GM18505 (cell line): ENCODE results near the gene CDHR5.

Source experiments
- ATAC-seq: cut with Tn5 transposase; IDR thresholded peaks from one replicate; pipeline ENCODE4 v1.9.1; 2021; ENCODE audit not compliant: unreplicated experiment
- POLR2A ChIP-seq: IDR thresholded peaks from 4 replicates; pipeline ENCODE4 v1.6.1; 2011; ENCODE audit warnings: borderline replicate concordance; ENCODE audit not compliant: insufficient read depth, insufficient read length; ENCODE audit errors: extremely low read depth

The CDHR5 gene

DNA sequence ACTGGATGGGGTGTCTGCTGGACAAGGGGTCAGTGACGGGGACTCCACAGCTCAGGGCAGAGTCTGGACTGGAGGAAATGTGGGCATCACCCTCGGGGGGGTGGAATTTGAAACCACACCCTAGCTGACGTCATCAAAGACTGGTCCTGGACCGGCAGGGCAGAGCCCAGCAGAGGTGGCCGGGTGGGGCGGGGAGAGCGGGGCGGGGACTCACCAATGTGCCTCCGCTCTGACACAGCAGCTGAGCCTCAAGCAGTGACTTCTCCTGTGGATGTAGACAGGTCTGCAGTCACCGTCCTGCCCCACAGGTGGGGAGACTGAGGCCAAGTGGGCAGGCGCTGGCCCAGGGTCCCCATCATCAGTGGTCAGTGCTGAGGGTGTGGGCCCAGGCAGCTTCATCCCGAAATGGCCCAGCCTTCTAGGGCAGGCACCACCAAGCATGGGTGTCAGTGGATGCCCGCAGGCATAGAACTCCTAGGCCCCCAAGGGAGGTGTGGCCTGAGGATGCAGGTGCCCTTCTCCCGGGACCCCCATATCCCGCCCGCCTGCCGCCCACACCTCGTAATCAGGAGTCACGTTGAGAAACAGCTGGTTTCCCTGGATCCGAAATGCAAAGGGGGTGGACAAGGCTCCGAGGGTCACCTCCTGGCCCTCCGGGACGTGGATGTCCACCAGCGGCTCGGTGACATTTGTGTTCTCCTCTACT is 603 bp downstream of the CDHR5 start:
- TF ChIP-seq POLR2A, result no peak
- ATAC-seq, result no peak

DNA sequence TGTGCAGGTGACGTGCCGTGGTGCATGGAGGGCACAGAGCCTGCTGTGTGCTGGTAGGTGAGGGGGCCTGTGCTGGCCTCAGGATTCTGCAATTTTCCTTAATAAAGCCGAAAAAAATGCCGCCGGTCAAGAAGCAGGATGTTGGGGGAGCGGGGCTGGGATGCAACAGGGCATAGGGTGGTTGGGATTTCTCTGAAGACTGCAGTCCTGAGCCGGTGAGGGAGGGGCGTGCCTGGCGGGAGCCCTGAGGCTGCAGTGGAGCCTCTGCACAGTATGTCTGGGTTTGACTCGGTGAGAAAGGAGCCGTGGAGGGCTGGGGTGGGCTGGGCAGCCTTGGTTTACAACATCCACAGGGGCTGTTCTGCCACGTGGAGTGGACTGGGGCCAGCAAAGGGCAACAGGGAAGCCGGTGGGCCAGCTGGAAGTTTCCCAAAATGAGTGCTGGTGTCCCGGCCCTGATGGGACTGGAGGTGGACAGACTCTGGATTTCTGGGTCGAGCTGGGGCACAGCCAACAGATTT is 1.3 kb downstream of the CDHR5 start:
- no peak for TF ChIP-seq POLR2A
- ATAC-seq, result no peak

DNA sequence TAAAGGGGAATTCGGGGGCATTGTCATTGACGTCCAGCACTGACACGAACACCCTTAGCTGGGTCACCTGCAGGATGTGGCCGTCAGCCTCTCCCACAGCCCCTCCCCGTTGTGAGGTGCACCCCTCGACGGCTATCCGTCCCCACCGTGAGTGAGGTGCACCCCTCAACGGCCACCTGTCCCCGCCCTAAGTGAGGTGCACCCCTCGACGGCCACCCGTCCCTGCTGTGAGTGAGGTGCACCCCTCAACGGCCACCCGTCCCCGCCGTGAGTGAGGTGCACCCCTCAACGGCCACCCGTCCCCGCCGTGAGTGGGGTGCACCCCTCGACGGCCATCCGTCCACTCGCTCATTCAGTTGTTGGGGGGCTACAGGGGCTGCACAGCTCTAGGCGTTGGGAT is 2.9 kb downstream of the CDHR5 start:
- ATAC-seq, result no peak
- TF ChIP-seq POLR2A, result no peak

DNA sequence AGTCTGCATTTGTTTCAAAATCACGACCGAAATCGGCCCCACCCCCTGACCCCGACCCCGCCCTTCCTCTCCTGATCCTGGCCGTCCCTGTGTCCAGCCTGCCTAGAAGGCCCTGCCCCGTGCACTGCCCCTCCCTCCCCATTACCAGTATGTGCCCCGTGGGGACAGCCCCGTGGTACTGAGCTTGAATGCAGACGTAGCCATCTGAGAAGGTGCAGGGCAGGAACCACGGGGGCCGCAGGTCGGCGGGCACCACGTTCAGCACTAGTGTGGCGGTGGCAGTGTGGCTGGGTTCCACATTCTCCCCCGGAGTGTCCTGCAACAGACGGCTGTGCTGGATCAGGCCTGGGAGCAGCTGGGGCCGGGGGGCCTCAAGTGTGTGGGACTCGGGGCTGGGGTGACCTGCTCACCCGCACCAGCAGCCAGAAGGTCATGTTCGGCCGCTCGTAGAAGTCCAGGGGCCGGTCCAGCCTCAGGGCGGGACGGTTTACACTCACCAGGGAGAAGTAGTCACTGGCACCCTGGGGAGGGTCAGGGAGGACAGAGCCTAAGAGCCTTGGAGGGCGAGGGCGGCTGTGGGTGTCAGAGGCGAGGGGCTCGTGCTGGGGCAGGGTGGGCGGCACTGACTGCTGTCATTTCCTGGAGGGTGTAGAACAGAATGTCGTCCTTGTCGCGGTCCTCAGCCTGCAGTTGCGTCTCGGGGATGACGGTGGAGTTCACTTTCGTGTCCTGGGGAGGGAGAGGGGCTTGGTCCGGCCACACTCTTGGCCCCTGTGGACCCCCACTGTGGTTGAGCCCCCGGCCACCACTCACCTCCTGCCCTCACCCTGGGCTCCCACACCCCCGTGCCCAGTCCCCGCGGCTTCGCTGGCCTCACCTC is 3.6 kb downstream of the CDHR5 start:
- ATAC-seq, result no peak
- no peak for TF ChIP-seq POLR2A

DNA sequence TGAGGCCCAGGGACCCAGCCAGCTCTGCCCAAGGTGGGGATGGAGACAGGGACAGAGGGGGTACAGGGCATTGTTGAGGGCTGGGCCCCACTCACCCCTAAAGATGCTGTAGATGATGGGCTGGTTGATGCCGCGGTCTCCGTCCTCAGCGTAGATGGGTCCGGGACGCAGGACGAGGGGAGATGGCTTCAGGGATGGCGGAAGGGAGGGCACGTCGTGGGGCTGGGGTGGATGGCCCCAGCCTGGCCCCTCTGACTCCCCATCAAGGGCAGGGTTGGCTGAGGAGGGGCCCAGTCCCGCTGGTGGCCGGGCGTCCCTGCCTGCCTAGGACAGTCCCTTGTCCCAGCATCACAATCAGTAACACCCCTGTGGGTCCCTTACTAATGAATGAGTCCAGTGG is 4.6 kb downstream of the CDHR5 start:
- no peak for TF ChIP-seq POLR2A

DNA sequence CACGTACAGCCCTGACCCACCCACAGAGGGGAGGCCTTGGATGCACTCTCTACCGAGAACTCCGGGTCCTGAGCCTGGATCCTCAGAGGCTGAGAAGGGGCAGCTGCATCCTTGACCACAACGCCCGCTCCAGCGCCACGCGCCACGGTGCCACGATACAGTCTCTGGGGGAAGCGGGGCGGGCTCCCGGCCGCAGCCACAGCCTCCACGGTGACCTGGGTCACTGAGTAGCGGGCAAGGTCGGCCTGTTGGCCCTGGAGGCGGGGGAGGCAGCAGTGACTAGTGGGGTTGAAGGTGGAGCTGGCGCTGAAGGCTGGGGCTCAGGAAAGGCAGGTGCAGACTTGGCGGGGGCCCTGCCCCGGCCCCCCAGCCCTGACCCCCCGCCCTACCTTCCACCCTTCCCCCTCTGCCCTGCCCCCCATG is 5.1 kb downstream of the CDHR5 start:
- no peak for ATAC-seq
- no peak for TF ChIP-seq POLR2A

More for the DNA sequence above, 4.6 kb downstream of the CDHR5 start:
- ATAC-seq, result no peak

DNA sequence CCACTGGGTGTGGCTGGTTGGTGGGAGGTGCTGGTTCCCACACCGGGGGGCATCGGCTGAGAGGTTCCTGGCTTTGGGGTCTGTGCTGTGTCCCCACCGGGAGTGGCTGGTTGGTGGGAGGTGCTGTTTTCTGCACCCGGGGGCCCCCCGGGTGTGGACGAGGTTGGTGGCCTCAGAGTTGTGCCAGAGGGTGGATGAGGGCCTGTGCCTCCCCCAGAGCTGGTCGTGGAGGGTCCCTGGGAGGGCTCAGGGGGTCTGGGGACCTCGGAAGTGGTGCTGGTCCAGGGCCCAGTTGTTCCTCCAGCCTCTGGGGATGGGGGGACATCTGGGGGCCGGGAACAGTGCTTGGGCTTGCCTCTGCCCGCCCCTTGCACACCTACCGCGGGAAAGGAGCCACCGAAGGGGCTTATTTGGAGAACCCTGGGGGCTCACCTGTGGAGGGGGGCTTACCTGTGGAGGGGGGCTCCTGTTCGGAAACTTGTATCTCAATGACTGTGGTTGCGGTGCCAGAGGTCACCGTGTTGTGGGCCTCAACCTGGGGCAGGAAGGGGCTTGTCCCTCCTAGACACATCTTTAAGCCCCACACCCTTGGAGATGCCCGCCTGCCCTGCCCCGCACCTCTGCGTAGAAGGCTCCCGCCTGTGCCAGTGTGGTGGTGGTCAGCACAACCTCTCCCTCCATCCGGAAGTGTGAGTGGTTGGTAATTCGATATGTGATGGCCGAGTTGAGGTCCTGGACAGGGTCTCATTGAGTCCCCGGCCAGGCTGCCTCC is 5.7 kb downstream of the CDHR5 start:
- no peak for TF ChIP-seq POLR2A
- no peak for ATAC-seq

DNA sequence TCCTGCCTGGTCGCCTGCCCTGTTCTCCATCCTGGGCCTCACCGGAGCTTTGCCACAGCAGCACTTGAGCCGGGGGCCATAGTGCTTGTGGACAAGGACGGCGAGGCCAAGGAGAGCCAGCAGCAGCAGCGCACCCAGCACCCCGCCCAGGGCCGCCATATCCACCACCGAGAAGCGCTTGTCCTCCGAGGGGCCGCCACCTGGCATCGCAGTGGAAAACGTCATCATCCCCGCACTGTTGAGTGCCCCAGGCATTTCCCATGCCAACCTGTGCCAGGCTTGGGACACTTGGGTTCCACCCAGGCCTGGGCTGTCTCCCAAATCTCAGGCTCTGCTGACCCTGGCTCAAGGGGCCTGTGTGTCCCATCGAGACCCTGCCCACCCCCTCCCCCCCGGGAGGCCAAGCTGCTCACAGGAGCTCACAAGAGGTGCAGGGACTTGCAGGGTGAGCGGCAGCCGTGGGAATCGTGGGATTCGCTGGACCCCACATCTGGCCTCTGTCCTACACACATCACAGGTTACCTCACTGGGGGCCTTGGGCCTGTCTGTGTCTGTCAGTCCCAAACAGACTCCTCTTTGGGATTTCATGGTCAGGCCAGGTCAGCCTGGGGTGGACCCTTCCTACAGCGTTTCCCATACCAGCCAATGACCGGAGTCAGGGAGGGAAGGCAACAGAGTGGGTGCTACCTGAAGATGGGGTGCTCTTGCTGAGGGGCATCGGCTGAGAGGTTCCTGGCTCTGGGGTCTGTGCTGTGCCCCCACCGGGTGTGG is 6.7 kb downstream of the CDHR5 start:
- no peak for ATAC-seq

DNA sequence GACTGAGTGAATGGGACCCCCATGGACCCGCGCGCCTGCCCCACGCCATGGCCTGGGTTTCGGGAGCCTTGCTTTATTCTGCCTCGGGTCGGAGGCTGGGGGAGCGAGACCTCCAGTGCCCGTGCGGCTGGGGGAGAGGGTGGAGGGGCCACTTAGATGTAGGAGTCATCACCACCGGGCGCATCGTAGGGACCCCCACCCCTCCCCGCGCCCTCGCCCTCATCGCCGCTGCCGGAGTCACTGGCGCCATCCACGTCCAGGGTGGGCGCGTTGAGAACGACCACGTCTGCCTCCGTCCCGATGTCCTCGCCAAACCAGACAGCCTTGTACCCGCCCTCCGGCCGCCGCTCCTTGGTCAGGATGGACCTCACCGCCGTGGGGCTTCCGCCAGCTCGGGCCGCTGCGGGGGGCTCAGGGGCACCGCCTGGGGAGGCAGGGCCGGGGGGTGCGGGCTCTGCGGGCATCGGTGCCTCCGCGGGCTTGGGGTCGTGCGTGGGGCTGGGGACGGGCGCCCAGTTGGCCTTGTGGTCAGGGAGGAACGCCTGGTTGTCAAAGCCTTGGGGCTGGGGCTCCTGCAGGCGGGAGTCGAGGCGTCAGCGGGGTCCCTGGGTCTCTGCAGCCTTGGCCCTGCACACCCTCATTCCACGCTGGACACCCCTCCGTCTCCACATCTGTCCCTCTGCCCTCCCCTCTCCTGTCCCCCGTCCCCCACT is 7.4 kb downstream of the CDHR5 start:
- no peak for TF ChIP-seq POLR2A
- no peak for ATAC-seq

More for the DNA sequence above, 6.7 kb downstream of the CDHR5 start:
- no peak for TF ChIP-seq POLR2A

DNA sequence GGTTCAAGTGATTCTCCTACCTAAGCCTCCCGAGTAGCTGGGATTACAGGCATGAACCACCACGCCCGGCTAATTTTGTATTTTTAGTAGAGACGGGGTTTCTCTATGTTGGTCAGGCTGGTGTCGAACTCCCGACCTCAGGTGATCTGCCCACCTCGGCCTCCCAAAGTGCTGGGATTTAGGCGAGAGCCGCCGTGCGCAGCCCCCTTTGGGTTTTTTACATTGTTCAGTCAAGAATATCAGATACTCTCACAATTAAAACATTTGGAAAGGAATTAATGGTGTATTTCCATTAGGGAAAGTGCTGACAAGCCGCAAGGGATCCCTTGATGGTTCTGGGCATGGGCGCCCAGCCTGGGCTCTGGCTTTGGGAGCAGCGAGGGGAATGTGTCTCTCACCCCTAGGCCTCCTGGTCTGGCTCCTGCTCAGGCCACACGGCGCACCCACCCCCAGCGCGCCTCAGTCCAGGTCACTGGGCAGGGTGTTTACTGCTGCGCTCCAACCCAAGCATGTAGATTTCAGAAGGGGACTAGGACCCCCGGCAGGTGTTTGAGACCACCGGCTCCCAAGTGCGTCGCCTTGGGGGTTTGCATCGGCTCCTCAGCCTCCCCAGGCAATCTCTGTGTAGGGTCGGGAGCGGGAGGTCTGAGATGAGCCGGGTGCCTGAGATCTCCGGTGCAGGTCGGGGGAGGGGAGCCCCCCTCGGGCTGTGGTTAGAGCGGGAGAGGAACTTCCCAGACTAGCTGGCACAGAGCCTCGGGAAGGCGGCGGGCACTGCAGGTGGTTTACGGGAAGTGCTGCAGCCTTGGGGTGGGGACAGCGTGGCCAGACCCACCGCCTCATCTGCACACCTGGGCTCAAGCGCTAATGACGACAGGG is 8.2 kb downstream of the CDHR5 start:
- TF ChIP-seq POLR2A, result no peak
- no peak for ATAC-seq
